K562 (cell line): ENCODE measurements around the gene TMEM143. TPM values are rescaled to one million over a fixed set of nuclear protein-coding genes. Genes with fewer than 3 reads are reported as not detected.

Experiments
- ATF7 ChIP-seq: fragments of 450-650 bp; IDR thresholded peaks from 2 replicates; pipeline ENCODE4 v1.7.1; 2014; ENCODE audit warnings: mild to moderate bottlenecking, moderate library complexity
- BACH1 ChIP-seq: fragments of 200-800 bp; sonication (Bioruptor generic); IDR thresholded peaks from 2 replicates; pipeline ENCODE4 v1.6.1; 2016; ENCODE audit warnings: missing genetic modification characterization, missing compliant biosample characterization
- CBFA2T3 ChIP-seq: fragments of 450-650 bp; IDR thresholded peaks from 2 replicates; pipeline ENCODE4 v1.6.1; 2017
- CBX8 ChIP-seq: fragments of 200-600 bp; sonication (generic); IDR thresholded peaks from 2 replicates; pipeline ENCODE4 v1.6.1; 2012; ENCODE audit warnings: borderline replicate concordance, mixed run types, low read depth, mild to moderate bottlenecking, moderate library complexity, mixed read lengths, low read length, control low read depth, inconsistent platforms; ENCODE audit not compliant: poor library complexity, severe bottlenecking; ENCODE audit errors: extremely low read depth
- ETS2 ChIP-seq: IDR thresholded peaks from 2 replicates; pipeline ENCODE4 v1.6.1; 2016; ENCODE audit warnings: borderline replicate concordance, missing genetic modification characterization, mild to moderate bottlenecking, moderate library complexity, missing compliant biosample characterization; ENCODE audit not compliant: poor library complexity, severe bottlenecking
- FUS ChIP-seq: fragments of 200-400 bp; formaldehyde crosslinking; optimal IDR thresholded peaks from 2 replicates; pipeline ENCODE3; 2017; ENCODE audit warnings: low read depth, low read length
- GABPB2 ChIP-seq: fragments of 250-450 bp; sonication (Bioruptor Pico); conservative IDR thresholded peaks from 2 replicates; pipeline ENCODE4 v1.5.1; 2021; ENCODE audit warnings: mild to moderate bottlenecking
- JUND ChIP-seq, 2 experiments: IDR thresholded peaks; 2 replicates in 1 of 2; 3 replicates in 1 of 2; pipeline ENCODE4 v1.6.1; 2011; ENCODE audit warnings: borderline replicate concordance in 2 of 2, low read depth in 2 of 2, low read length in 2 of 2, improper control_type of control experiment in 1 of 2, missing biosample characterization in 1 of 2, missing genetic modification characterization in 1 of 2, missing genetic modification reagents in 1 of 2
- MTA3 ChIP-seq: fragments of 450-650 bp; formaldehyde crosslinking; IDR thresholded peaks from 2 replicates; pipeline ENCODE4 v1.6.1; 2017; ENCODE audit warnings: mild to moderate bottlenecking, borderline replicate concordance
- NFE2L1 ChIP-seq: fragments of 450-650 bp; IDR thresholded peaks from 2 replicates; pipeline ENCODE4 v1.6.1; 2016; ENCODE audit warnings: missing genetic modification characterization, low read depth, mild to moderate bottlenecking, missing compliant biosample characterization, moderate library complexity, borderline replicate concordance
- PTBP1 ChIP-seq: fragments of 200-400 bp; formaldehyde crosslinking; IDR thresholded peaks from 2 replicates; pipeline ENCODE4 v1.6.1; 2017; ENCODE audit warnings: low read depth, low read length
- RBM25 ChIP-seq: fragments of 200-400 bp; formaldehyde crosslinking; IDR thresholded peaks from 2 replicates; pipeline ENCODE4 v1.6.1; 2018; ENCODE audit warnings: low read length, low read depth, moderate library complexity; ENCODE audit not compliant: severe bottlenecking
- SMAD3 ChIP-seq: fragments of 450-650 bp; formaldehyde crosslinking; conservative IDR thresholded peaks from 2 replicates; pipeline ENCODE4 v1.4.0; 2020; ENCODE audit warnings: mild to moderate bottlenecking
- TEAD2 ChIP-seq: fragments of 450-650 bp; IDR thresholded peaks from 2 replicates; pipeline ENCODE4 v1.6.1; 2016; ENCODE audit warnings: missing genetic modification characterization, control low read depth, missing compliant biosample characterization
- TOE1 ChIP-seq, 2 experiments: fragments of 450-650 bp in 1 of 2; sonication (generic) in 1 of 2; formaldehyde crosslinking in 1 of 2; IDR thresholded peaks; 2 replicates each; pipeline versions ENCODE4 v1.7.1 to v1.8.0; 2016 to 2022; ENCODE audit warnings: borderline replicate concordance in 2 of 2, mild to moderate bottlenecking in 2 of 2, antibody characterized with exemption in 1 of 2, inconsistent platforms in 1 of 2, low read depth in 1 of 2, missing genetic modification reagents in 1 of 2, moderate library complexity in 1 of 2
- U2AF2 ChIP-seq: fragments of 200-400 bp; formaldehyde crosslinking; optimal IDR thresholded peaks from 2 replicates; pipeline ENCODE3; 2017; ENCODE audit warnings: low read depth, mild to moderate bottlenecking, low read length
- ZNF282 ChIP-seq: sonication (generic); formaldehyde crosslinking; IDR thresholded peaks from 2 replicates; pipeline ENCODE4 v1.8.1; 2023; ENCODE audit warnings: missing genetic modification reagents
- ZNF75A ChIP-seq: fragments of 450-650 bp; formaldehyde crosslinking; IDR thresholded peaks from 2 replicates; pipeline ENCODE4 v1.4.0; 2020; ENCODE audit warnings: mild to moderate bottlenecking
- polyA plus RNA-seq, 8 experiments: library from polyadenylated mRNA; depleted of rRNA in 4 of 8; stranded (reverse) in 5 of 8; unstranded in 3 of 8; fragments of >200 nt; fragmentation: Nextera tagmentation in 2 of 8; fragmentation: Illumina TruSeq in 1 of 8; extraction: Ambion mirVana in 2 of 8; extraction: Trizol in 1 of 8; gene quantifications; 2 replicates each; pipeline versions ENCODE4 v1.2.1 to v1.2.3, GENCODE V29; 2011 to 2014; ENCODE audit warnings: inconsistent platforms in 1 of 8, missing spikeins in 1 of 8
- total RNA-seq, 7 experiments: library from RNA; depleted of rRNA in 6 of 7; stranded (reverse); fragments of >200 nt in 6 of 7; fragmentation: Illumina TruSeq in 2 of 7; extraction: Trizol in 2 of 7; gene quantifications; 2 replicates each; pipeline versions ENCODE4 v1.2.1 to v1.2.3, GENCODE V29; 2011 to 2021; ENCODE audit warnings: low replicate concordance in 1 of 7
- TF ChIP-seq, protein P1 (sequence below): fragments of 250-450 bp; sonication (Bioruptor Pico); IDR thresholded peaks from 2 replicates; pipeline ENCODE4 v1.4.0; 2020; ENCODE audit warnings: mild to moderate bottlenecking
- TF ChIP-seq, protein P2 (sequence below): fragments of 250-450 bp; sonication (Bioruptor Pico); IDR thresholded peaks from 2 replicates; pipeline ENCODE4 v1.5.0; 2020; ENCODE audit warnings: mild to moderate bottlenecking
- TF ChIP-seq, protein P3 (sequence below): fragments of 450-650 bp; formaldehyde crosslinking; IDR thresholded peaks from 2 replicates; pipeline ENCODE4 v1.4.0; 2020; ENCODE audit warnings: mild to moderate bottlenecking, moderate library complexity

Gene TMEM143
- total and polyA plus RNA-seq, 9 of the 15 experiments (the other 6 are each of a cell fraction or from before 2014, with no cell fraction given), result 0.66 to 8.8 (median 4.3) TPM

DNA sequence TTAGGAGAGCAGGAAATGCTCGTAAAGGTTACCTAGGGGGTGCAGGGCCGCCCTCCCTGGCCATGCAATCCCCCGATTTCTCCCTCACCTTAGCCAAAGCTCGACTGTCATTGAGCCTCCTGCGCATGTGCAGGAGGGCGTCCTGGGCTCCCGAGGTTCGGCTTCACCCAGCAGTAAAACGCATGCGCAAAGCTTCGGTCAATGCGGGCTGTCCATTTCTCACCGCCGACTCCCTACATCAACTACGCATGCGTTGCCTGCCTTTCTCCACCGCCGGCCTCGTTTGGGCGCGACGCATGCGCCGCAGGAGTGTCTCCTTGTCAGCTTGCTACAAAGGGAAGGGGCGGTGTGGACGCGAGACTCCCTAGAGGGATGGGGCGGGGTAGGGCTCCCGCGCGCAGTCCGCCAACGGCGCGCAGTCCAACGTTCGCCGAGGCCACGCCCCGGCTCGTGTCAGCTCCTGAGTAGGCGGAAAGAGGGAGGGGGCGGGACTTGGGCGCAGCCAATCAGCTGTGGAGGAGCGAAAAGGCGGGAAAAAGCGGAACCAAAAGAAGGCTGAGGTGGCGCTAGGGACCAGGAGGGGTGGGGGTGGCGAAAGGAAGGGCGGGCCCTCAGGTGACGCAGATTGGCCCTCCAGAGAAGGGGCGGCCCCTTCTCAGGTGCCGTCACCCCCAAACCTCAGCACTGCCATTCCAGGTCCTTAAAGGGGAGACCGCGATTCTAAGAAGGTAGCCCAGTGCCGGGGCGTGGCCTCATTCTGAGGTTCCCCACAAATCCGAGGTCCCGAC lies at the start of gene TMEM143, which contains the start of gene SYNGR4 (continued):
- TF ChIP-seq, protein P1, sequence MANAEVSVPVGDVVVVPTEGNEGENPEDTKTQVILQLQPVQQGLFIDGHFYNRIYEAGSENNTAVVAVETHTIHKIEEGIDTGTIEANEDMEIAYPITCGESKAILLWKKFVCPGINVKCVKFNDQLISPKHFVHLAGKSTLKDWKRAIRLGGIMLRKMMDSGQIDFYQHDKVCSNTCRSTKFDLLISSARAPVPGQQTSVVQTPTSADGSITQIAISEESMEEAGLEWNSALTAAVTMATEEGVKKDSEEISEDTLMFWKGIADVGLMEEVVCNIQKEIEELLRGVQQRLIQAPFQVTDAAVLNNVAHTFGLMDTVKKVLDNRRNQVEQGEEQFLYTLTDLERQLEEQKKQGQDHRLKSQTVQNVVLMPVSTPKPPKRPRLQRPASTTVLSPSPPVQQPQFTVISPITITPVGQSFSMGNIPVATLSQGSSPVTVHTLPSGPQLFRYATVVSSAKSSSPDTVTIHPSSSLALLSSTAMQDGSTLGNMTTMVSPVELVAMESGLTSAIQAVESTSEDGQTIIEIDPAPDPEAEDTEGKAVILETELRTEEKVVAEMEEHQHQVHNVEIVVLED (CRISPR knock-in tag), result peak; percentile 68
- TF ChIP-seq BACH1 (tag), result no peak
- no peak for TF ChIP-seq CBX8
- no peak for TF ChIP-seq RBM25
- no peak for TF ChIP-seq TEAD2 (tag)
- TF ChIP-seq TOE1 (IDR thresholded peaks at IDR 0.05; ENCODE audit: borderline replicate concordance), result no peak
- no peak for TF ChIP-seq TOE1 (CRISPR knock-in tag; IDR thresholded peaks at IDR 0.05; ENCODE audit: borderline replicate concordance, low read depth)
- no peak for TF ChIP-seq ZNF282 (CRISPR knock-in tag)
- peak; percentile 70 for TF ChIP-seq JUND (IDR thresholded peaks at IDR 0.05; ENCODE audit: borderline replicate concordance, low read depth, low read length)
- peak; percentile 3; the same call in 1 of the 3 replicates for TF ChIP-seq JUND (tag; IDR thresholded peaks at IDR 0.05; ENCODE audit: borderline replicate concordance, low read depth, low read length)
- TF ChIP-seq, protein P2, sequence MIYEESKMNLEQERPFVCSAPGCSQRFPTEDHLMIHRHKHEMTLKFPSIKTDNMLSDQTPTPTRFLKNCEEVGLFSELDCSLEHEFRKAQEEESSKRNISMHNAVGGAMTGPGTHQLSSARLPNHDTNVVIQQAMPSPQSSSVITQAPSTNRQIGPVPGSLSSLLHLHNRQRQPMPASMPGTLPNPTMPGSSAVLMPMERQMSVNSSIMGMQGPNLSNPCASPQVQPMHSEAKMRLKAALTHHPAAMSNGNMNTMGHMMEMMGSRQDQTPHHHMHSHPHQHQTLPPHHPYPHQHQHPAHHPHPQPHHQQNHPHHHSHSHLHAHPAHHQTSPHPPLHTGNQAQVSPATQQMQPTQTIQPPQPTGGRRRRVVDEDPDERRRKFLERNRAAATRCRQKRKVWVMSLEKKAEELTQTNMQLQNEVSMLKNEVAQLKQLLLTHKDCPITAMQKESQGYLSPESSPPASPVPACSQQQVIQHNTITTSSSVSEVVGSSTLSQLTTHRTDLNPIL (CRISPR knock-in tag), result no peak
- TF ChIP-seq GABPB2 (CRISPR knock-in tag), result no peak
- TF ChIP-seq, protein P3, sequence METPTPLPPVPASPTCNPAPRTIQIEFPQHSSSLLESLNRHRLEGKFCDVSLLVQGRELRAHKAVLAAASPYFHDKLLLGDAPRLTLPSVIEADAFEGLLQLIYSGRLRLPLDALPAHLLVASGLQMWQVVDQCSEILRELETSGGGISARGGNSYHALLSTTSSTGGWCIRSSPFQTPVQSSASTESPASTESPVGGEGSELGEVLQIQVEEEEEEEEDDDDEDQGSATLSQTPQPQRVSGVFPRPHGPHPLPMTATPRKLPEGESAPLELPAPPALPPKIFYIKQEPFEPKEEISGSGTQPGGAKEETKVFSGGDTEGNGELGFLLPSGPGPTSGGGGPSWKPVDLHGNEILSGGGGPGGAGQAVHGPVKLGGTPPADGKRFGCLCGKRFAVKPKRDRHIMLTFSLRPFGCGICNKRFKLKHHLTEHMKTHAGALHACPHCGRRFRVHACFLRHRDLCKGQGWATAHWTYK (CRISPR knock-in tag), result no peak
- 0 out of 2 replicates have a peak, but pooled peaks have one; percentile 6 for TF ChIP-seq SMAD3 (CRISPR knock-in tag)
- TF ChIP-seq CBFA2T3, result no peak
- TF ChIP-seq ETS2 (tag), result no peak
- TF ChIP-seq ATF7, result peak; percentile 84
- no peak for TF ChIP-seq FUS
- TF ChIP-seq MTA3, result peak; percentile 65; the same call in 1 of the 2 replicates
- TF ChIP-seq U2AF2, result no peak
- no peak for TF ChIP-seq NFE2L1 (tag)
- TF ChIP-seq ZNF75A (CRISPR knock-in tag), result no peak
- no peak for TF ChIP-seq PTBP1
